Thyroid gland (tissue), 4 donors: Measurements from ENCODE around the gene OR10D3.

ENCODE experiments used
- CTCF ChIP-seq, 6 experiments: fragments of 200-600 bp in 3 of 6; fragments of 450-650 bp in 3 of 6; sonication (generic) in 3 of 6; IDR thresholded peaks; one replicate each; pipeline ENCODE4 v1.5.1; 2016 to 2019; ENCODE audit warnings: antibody characterized with exemption in 6 of 6, mild to moderate bottlenecking in 2 of 6, inconsistent platforms in 1 of 6, moderate library complexity in 1 of 6
- POLR2A ChIP-seq, 2 donors: fragments of 450-650 bp; IDR thresholded peaks; one replicate each; pipeline ENCODE4 v1.6.1; 2017; ENCODE audit warnings: antibody characterized with exemption in 2 of 2, mild to moderate bottlenecking in 2 of 2, moderate library complexity in 1 of 2

- TF ChIP-seq CTCF (IDR thresholded peaks at IDR 0.05) (no peak), POLR2A (IDR thresholded peaks at IDR 0.05) (no peak)
These were observed 11.4 kb downstream of the OR10D3 start for GRCh38 chr11:124194293-124195188.
